OCI-LY1 (cell line): ENCODE measurements around the gene SMOC2.

ENCODE experiments used
- H2AFZ ChIP-seq: fragments of 200-600 bp; sonication (generic), shearing (Covaris generic); 2 replicates; pipeline ENCODE4 v1.6.0; 2014; ENCODE audit warnings: antibody characterized with exemption, mild to moderate bottlenecking, low read length
- H3F3A ChIP-seq: fragments of 200-600 bp; sonication (generic), shearing (Covaris generic); 2 replicates; pipeline ENCODE4 v1.6.0; 2014; ENCODE audit warnings: mild to moderate bottlenecking, antibody characterized with exemption, low read length, moderate library complexity; ENCODE audit not compliant: insufficient read depth
- H3K27ac ChIP-seq: fragments of 200-600 bp; sonication (generic); 2 replicates; pipeline ENCODE4 v1.5.1; 2014; ENCODE audit warnings: low read length, mixed run types, mild to moderate bottlenecking, low read depth; ENCODE audit not compliant: poor library complexity, severe bottlenecking
- H3K27me3 ChIP-seq: fragments of 200-600 bp; sonication (generic); 2 replicates; pipeline ENCODE4 v1.6.0; 2014; ENCODE audit warnings: antibody characterized with exemption, mild to moderate bottlenecking, low read length, moderate library complexity; ENCODE audit not compliant: insufficient read depth
- H3K36me3 ChIP-seq: fragments of 200-600 bp; sonication (generic); 2 replicates; pipeline ENCODE4 v1.6.1; 2014; ENCODE audit warnings: mild to moderate bottlenecking, antibody characterized with exemption, low read length, moderate library complexity, mixed read lengths; ENCODE audit not compliant: insufficient read depth
- H3K4me1 ChIP-seq: fragments of 200-600 bp; sonication (generic); 2 replicates; pipeline ENCODE4 v1.5.1; 2014; ENCODE audit warnings: mild to moderate bottlenecking, low read length, moderate library complexity; ENCODE audit not compliant: insufficient read depth, severe bottlenecking
- H3K4me2 ChIP-seq: fragments of 200-600 bp; sonication (generic), shearing (Covaris generic); 2 replicates; pipeline ENCODE4 v1.6.1; 2014; ENCODE audit warnings: low read length
- H3K4me3 ChIP-seq: fragments of 200-600 bp; sonication (generic); 2 replicates; pipeline ENCODE4 v1.5.1; 2014; ENCODE audit warnings: low read length, low read depth, mild to moderate bottlenecking, mixed read lengths; ENCODE audit not compliant: poor library complexity, severe bottlenecking
- H3K79me2 ChIP-seq: fragments of 200-600 bp; shearing (Covaris generic); 2 replicates; pipeline ENCODE4 v1.6.1; 2016; ENCODE audit warnings: mixed run types, low read length, mixed read lengths; ENCODE audit not compliant: insufficient read depth
- H3K9ac ChIP-seq: fragments of 200-600 bp; sonication (generic), shearing (Covaris generic); 2 replicates; pipeline ENCODE4 v1.6.1; 2014; ENCODE audit warnings: mild to moderate bottlenecking, low read length, mixed read lengths
- H3K9me2 ChIP-seq: fragments of 200-600 bp; sonication (generic), shearing (Covaris generic); 2 replicates; pipeline ENCODE4 v1.6.1; 2014; ENCODE audit warnings: low read depth, mild to moderate bottlenecking, low read length, mixed read lengths
- H3K9me3 ChIP-seq: fragments of 200-600 bp; shearing (Covaris generic); 2 replicates; pipeline ENCODE4 v1.6.1; 2014; ENCODE audit warnings: low read length, mixed read lengths
- H4K20me1 ChIP-seq: fragments of 200-600 bp; sonication (generic), shearing (Covaris generic); 2 replicates; pipeline ENCODE4 v1.6.0; 2016; ENCODE audit warnings: mild to moderate bottlenecking, low read length; ENCODE audit not compliant: insufficient read depth
- EZH2 ChIP-seq: fragments of 200-600 bp; sonication (generic), shearing (Covaris generic); IDR thresholded peaks from 2 replicates; pipeline ENCODE4 v1.8.0; 2017; ENCODE audit warnings: borderline replicate concordance, mixed run types, mild to moderate bottlenecking, antibody characterized with exemption, low read length, moderate library complexity, mixed read lengths
- TF ChIP-seq, protein P1 (sequence below): fragments of 200-600 bp; sonication (generic), shearing (Covaris generic); IDR thresholded peaks from 2 replicates; pipeline ENCODE4 v1.5.1; 2017; ENCODE audit warnings: mild to moderate bottlenecking, antibody characterized with exemption, low read length, moderate library complexity, mixed read lengths

Gene SMOC2

DNA sequence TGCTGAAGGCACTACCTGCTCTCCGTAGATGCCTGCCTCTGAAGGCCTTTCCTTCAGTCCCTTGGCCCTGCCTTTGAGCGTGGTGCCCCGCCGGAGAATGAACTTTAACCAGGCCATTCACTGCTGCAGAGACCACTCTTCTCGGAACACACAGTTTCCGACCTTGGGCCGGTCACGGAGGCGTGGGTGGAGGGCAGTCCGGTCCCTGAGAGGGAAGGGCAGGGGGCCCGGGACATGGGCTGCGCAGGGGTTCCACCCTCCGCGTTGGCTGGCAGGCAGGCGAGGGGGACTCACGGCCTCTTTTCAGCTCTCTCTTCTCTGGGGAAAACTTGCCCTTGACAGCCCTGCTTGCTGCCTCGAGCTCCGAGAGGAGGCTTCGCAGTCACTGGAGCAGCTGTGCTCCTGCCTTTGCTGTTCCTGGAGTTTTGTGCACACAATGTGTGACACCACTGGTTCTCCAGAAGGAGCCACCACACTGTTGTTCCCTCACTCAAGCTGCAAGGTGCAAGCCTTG is 187.8 kb downstream of the SMOC2 start:
- no peak overlapping the region for H2AFZ ChIP-seq
- TF ChIP-seq EZH2: no peak
- TF ChIP-seq, protein P1, sequence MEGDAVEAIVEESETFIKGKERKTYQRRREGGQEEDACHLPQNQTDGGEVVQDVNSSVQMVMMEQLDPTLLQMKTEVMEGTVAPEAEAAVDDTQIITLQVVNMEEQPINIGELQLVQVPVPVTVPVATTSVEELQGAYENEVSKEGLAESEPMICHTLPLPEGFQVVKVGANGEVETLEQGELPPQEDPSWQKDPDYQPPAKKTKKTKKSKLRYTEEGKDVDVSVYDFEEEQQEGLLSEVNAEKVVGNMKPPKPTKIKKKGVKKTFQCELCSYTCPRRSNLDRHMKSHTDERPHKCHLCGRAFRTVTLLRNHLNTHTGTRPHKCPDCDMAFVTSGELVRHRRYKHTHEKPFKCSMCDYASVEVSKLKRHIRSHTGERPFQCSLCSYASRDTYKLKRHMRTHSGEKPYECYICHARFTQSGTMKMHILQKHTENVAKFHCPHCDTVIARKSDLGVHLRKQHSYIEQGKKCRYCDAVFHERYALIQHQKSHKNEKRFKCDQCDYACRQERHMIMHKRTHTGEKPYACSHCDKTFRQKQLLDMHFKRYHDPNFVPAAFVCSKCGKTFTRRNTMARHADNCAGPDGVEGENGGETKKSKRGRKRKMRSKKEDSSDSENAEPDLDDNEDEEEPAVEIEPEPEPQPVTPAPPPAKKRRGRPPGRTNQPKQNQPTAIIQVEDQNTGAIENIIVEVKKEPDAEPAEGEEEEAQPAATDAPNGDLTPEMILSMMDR: no peak
- H3K4me2 ChIP-seq: no peak overlapping the region
- H3K9me2 ChIP-seq: no peaks in the 10 kb centered on the region
- H3K4me1 ChIP-seq: no peaks in the 10 kb centered on the region
- H3K9ac ChIP-seq: no peak overlapping the region
- no peaks in the 10 kb centered on the region for H4K20me1 ChIP-seq
- H3K9me3 ChIP-seq: no peaks in the 10 kb centered on the region
- no peak overlapping the region for H3K4me3 ChIP-seq
- no peaks in the 10 kb centered on the region for H3F3A ChIP-seq
- no peaks in the 10 kb centered on the region for H3K79me2 ChIP-seq
- H3K36me3 ChIP-seq: no peaks in the 10 kb centered on the region
- no peaks in the 10 kb centered on the region for H3K27me3 ChIP-seq
- no peak overlapping the region for H3K27ac ChIP-seq

DNA sequence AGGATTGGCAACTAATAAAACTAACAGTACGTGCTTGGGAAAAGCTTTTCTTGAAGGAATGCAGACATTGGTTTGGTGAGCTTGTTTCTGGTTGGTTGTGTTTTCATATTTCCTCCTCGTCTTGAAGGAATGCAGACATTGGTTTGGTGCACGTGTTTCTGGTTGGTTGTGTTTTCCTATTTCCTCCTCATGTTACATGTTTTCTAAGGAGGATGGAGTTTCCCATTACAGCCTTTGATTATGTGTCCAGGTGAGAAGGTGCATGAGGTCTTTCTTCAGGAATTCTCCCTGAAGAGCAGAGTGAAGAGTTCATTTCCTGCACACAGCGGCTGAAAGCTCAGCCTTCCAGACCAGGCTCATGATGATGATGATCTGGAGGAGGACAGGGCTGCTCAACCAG is 190.6 kb downstream of the SMOC2 start:
- Histone ChIP-seq H3K79me2 (no peaks in the 10 kb centered on the region), H3K4me2 (no peak overlapping the region), H3K27me3 (no peaks in the 10 kb centered on the region), H3K4me1 (no peaks in the 10 kb centered on the region), H3K9ac (no peak overlapping the region), H3K36me3 (no peaks in the 10 kb centered on the region; the same call in 1 of the 2 replicates), H4K20me1 (no peaks in the 10 kb centered on the region), H3K4me3 (no peak overlapping the region), H3K9me3 (no peaks in the 10 kb centered on the region), H3K9me2 (no peaks in the 10 kb centered on the region), H3K27ac (no peak overlapping the region), H2AFZ (no peak overlapping the region), H3F3A (no peaks in the 10 kb centered on the region)
- no peak for TF ChIP-seq EZH2
- TF ChIP-seq, protein P1: no peak

DNA sequence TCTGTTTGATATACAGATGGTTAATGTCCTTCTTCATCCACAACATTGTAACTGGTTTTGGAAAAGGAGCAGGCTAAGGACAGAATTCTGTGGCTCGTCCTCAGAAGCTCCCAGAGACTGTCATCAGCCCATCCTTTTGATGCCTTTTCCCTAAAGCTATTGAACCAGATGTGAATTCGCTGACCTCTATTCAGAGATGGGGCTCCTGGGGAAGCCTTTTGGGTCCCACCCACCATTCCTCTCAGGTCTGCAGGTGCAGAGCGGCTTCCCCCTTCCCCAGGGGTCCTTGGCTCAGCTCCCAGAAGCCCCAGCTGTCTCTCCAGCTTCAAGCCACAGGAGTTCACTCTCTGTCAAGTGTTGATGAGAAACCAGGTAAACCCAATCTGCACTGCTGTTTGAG is 191.7 kb downstream of the SMOC2 start:
- Histone ChIP-seq H4K20me1 (no peaks in the 10 kb centered on the region), H3K27ac (no peak overlapping the region), H3K36me3 (no peaks in the 10 kb centered on the region; the same call in 1 of the 2 replicates), H3K9ac (no peak overlapping the region), H3K4me3 (no peak overlapping the region), H3K9me3 (no peaks in the 10 kb centered on the region), H3K79me2 (no peaks in the 10 kb centered on the region), H2AFZ (no peak overlapping the region), H3K4me2 (no peak overlapping the region), H3K4me1 (no peaks in the 10 kb centered on the region), H3K27me3 (no peaks in the 10 kb centered on the region), H3F3A (no peaks in the 10 kb centered on the region), H3K9me2 (no peaks in the 10 kb centered on the region)
- TF ChIP-seq, protein P1: no peak
- TF ChIP-seq EZH2: no peak
